ENCODE results near the gene PORCN.
"Not testable (repeated sequence)": the region's sequence is repeated elsewhere in the genome, so short reads cannot be mapped to it uniquely, and the experiment has no call there.

The PORCN gene

DNA sequence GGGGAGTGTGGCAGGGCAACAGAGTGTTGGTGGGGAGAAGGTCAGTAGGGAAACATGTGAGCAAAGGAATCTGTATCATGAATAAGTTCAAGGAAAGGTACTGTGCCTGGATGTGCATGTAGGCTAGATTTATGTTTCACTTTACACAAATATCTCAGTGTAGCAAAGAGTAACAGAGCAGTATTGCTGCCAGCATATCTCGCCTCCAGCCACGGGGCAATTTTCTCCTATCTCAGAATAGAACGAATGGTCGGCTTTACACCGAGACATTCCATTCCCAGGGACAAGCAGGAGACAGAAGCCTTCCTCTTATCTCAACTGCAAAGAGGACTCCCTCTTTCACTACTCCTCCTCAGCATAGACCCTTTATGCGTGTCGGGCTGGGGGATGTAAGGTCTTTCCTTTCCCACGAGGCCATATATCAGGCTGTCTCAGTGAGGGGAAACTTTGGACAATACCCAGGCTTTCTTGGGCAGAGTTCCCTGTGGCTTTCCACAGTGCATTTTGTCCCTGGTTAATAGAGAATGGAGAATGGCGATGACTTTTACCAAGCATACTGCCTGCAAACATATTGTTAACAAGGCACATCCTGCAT is 47.0 kb downstream of the PORCN start:
- not testable (repeated sequence) for DNase-seq

DNA sequence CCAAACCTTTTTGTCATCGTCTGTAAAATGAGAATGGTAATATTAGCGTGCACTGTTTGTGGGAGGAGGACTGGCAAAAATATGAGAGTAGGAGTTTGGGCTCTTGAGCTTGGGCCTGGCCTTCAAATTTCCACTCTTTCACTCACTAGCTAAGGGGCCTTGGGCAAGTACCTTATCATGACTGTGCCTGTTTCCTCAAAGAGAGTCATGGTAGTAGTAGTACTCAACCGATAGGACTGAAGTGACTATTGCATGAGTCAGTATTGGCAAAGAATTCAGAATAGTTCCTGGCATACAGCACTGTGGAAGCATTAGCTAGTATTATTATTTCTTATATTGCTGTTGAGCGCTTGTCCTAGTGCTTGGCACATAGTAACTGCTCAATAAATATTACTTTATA is 49.5 kb downstream of the PORCN start:
- DNase-seq, result no peak

DNA sequence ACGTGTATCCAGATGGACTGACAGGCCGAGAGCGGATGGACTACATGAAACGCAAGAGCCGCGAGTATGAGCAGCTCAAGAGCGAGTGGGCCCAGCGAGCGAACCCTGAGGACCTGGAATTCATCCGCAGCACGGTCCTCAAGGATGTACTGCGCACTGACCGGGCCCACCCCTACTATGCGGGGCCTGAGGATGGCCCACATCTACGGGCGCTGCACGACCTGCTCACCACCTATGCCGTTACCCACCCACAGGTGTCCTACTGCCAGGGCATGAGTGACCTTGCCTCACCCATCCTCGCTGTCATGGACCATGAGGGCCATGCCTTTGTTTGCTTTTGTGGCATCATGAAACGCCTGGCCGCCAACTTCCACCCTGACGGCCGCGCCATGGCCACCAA is 50.8 kb downstream of the PORCN start:
- DNase-seq, result no peak

DNA sequence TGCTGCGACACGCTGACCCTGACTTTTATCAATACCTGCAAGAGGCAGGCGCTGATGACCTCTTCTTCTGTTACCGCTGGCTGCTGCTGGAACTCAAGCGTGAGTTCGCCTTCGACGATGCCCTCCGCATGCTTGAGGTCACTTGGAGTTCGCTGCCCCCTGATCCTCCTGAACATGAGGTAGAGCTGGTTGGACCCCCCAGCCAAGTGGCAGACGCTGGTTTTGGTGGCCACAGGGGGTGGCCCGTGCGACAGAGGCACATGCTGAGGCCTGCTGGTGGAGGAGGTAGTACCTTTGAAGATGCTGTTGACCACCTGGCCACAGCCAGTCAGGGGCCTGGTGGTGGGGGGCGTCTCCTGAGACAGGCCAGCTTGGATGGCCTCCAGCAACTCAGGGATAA is 51.3 kb downstream of the PORCN start:
- DNase-seq, result no peak

DNA sequence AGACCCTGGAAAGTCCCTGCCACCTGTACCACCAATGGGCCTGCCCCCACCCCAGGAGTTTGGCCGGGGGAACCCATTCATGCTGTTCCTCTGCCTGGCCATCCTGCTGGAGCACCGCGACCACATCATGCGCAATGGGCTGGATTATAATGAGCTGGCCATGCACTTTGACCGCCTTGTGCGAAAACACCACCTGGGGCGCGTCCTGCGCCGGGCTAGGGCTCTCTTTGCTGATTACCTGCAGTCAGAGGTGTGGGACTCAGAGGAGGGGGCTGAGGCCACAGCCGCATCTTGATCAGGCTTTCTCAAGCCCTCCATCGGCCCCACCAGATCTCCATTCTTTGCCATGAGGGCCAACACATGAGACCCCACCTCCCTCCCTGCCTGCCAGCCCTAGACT is 51.9 kb downstream of the PORCN start:
- no peak for DNase-seq

DNA sequence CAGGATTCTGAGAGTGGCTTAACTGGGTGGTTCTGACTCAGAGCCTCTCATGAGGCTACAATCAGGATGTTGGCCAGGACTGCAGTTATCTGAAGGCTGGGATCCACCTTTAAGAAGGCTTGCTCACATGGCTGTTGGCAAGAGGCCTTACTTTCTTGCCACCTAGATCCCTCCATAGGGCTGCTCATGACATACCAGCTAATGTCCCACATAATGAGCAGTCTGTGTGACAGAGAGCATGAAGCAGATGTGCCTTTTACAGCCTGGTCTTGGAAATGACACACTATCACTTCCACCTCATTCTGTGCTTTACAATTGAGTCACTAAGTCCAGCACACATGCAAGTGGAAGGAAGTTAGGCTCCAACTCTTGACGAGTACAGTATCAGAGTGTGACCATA is 61.2 kb downstream of the PORCN start:
- no peak for DNase-seq

Measured in cortex of kidney (tissue), 1 donor.